GM10266 (cell line): ENCODE measurements around the gene EIF4G3.

ENCODE experiments used
- DNase-seq: peaks from one replicate; pipeline ENCODE4 v3.0.0; 2012; ENCODE audit errors: extremely low spot score
- TF ChIP-seq, protein P1 (sequence below): IDR thresholded peaks from 2 replicates; pipeline ENCODE4 v1.5.1; 2012; ENCODE audit warnings: mild to moderate bottlenecking, low read depth; ENCODE audit not compliant: control insufficient read depth, insufficient read depth; ENCODE audit errors: missing control alignments

Gene EIF4G3

GRCh38 chr1:21115098-21115760 lies 61.5 kb downstream of the EIF4G3 start:
- no peak for DNase-seq
- TF ChIP-seq, protein P1, sequence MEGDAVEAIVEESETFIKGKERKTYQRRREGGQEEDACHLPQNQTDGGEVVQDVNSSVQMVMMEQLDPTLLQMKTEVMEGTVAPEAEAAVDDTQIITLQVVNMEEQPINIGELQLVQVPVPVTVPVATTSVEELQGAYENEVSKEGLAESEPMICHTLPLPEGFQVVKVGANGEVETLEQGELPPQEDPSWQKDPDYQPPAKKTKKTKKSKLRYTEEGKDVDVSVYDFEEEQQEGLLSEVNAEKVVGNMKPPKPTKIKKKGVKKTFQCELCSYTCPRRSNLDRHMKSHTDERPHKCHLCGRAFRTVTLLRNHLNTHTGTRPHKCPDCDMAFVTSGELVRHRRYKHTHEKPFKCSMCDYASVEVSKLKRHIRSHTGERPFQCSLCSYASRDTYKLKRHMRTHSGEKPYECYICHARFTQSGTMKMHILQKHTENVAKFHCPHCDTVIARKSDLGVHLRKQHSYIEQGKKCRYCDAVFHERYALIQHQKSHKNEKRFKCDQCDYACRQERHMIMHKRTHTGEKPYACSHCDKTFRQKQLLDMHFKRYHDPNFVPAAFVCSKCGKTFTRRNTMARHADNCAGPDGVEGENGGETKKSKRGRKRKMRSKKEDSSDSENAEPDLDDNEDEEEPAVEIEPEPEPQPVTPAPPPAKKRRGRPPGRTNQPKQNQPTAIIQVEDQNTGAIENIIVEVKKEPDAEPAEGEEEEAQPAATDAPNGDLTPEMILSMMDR: no peak

DNA sequence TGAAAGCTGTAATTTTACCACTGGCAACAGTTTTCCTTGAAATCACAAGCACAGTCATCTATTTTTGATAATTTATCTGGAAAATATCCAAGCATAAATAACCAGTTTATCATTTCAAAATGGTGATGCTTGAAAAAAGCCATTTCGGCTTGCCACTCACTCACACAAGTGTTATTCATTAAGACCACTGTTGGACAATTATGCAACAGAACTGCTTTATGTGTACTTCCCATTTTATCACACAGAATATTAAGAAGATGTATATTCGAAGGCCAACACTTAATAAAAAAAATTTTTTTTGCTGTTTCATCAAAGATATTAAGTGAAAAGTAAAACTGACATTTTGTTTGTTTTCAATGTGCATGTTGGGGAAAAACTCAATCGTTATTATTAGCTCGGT lies 62.3 kb downstream of the EIF4G3 start:
- no peak for DNase-seq

GRCh38 chr1:21110163-21110562 lies 66.5 kb downstream of the EIF4G3 start:
- TF ChIP-seq, protein P1: no peak

More for the DNA sequence above, 62.3 kb downstream of the EIF4G3 start:
- TF ChIP-seq, protein P1: no peak

GRCh38 chr1:21106709-21107108 lies 70.0 kb downstream of the EIF4G3 start:
- TF ChIP-seq, protein P1: no peak
- no peak for DNase-seq

More at GRCh38 chr1:21110163-21110562, 66.5 kb downstream of the EIF4G3 start:
- DNase-seq: no peak

DNA sequence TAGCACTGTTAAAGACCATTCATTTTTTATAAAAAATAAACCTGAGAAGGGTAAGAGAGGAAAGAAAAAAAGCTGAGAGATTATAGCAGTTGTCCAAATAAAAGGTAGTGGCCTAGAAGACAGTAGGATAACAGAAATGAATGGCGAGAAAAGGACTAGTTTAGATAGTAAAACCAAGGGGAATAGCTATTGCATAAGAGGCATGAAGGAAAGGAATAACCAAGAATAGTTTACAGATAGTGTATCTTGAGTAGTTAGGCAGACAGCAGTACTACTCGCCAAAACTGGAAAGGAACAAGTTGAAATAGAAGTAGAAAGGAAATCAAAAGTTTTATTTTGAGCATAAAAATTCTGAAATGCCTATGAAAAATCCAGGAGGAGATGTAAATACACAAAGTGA lies 70.5 kb downstream of the EIF4G3 start:
- TF ChIP-seq, protein P1: no peak

DNA sequence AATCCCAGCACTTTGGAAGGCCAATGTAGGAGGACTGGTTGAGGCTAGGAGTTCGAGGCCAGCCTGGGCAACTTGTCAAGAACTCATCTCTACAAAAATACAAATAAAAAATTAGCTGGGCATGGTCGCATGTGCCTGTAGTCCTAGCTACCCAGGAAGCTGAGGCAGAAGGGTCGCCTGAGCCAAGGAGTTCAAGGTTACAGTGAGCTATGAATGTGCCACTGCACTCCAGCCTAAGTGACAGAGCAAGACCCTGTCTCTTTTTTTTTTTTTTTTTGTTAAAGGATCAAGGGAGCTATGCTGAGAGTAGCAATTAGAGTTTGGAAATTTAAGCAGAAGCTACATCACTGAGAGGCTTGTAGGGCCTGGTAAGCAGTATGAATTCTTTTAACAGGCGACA lies 70.9 kb downstream of the EIF4G3 start:
- TF ChIP-seq, protein P1: no peak
- no peak for DNase-seq

More for the DNA sequence above, 70.5 kb downstream of the EIF4G3 start:
- DNase-seq: no peak

- TF ChIP-seq, protein P1: no peak
- no peak for DNase-seq
Observed at GRCh38 chr1:21104683-21105082, 72.0 kb downstream of the EIF4G3 start.
